Gastrocnemius medialis (tissue), 4 donors: ENCODE data around the gene CCDC85B.

Experiments
- POLR2A ChIP-seq, 2 donors: fragments of 450-650 bp; IDR thresholded peaks; one replicate each; pipeline ENCODE4 v1.6.1; 2017; ENCODE audit warnings: antibody characterized with exemption in 2 of 2, mild to moderate bottlenecking in 2 of 2, moderate library complexity in 2 of 2
- TF ChIP-seq, protein P1 (sequence below), 5 experiments: fragments of 450-650 bp in 3 of 5; fragments of 200-600 bp in 2 of 5; sonication (generic) in 2 of 5; IDR thresholded peaks in 4 of 5; conservative IDR thresholded peaks in 1 of 5; 1 replicate in 4 of 5; 2 replicates in 1 of 5; pipeline ENCODE4 v1.5.1; 2016 to 2019; ENCODE audit warnings: antibody characterized with exemption in 5 of 5, mild to moderate bottlenecking in 3 of 5, moderate library complexity in 3 of 5

GRCh38 chr11:65849366-65849765 is 41.1 kb upstream of the CCDC85B start:
- TF ChIP-seq, protein P1, sequence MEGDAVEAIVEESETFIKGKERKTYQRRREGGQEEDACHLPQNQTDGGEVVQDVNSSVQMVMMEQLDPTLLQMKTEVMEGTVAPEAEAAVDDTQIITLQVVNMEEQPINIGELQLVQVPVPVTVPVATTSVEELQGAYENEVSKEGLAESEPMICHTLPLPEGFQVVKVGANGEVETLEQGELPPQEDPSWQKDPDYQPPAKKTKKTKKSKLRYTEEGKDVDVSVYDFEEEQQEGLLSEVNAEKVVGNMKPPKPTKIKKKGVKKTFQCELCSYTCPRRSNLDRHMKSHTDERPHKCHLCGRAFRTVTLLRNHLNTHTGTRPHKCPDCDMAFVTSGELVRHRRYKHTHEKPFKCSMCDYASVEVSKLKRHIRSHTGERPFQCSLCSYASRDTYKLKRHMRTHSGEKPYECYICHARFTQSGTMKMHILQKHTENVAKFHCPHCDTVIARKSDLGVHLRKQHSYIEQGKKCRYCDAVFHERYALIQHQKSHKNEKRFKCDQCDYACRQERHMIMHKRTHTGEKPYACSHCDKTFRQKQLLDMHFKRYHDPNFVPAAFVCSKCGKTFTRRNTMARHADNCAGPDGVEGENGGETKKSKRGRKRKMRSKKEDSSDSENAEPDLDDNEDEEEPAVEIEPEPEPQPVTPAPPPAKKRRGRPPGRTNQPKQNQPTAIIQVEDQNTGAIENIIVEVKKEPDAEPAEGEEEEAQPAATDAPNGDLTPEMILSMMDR (IDR thresholded peaks at IDR 0.05 in 4 of 5, conservative IDR thresholded peaks at IDR 0.05 in 1 of 5): no peak
- TF ChIP-seq POLR2A (IDR thresholded peaks at IDR 0.05): no peak
